Mammary epithelial cell (primary cell): ENCODE data around the gene SURF2.

ENCODE experiments used
- CTCF ChIP-seq, 2 donors: IDR thresholded peaks in 1 of 2; conservative IDR thresholded peaks in 1 of 2; 2 replicates each; pipeline ENCODE4 v1.5.1; 2011 to 2012; ENCODE audit warnings: inconsistent platforms in 2 of 2, low read length in 2 of 2, mild to moderate bottlenecking in 2 of 2, control low read depth in 1 of 2, low read depth in 1 of 2; ENCODE audit not compliant: insufficient read depth in 1 of 2; ENCODE audit errors: extremely low read depth in 1 of 2
- EZH2 ChIP-seq: IDR thresholded peaks from 2 replicates; pipeline ENCODE4 v1.6.1; 2012; ENCODE audit warnings: low read length, inconsistent platforms, borderline replicate concordance

DNA sequence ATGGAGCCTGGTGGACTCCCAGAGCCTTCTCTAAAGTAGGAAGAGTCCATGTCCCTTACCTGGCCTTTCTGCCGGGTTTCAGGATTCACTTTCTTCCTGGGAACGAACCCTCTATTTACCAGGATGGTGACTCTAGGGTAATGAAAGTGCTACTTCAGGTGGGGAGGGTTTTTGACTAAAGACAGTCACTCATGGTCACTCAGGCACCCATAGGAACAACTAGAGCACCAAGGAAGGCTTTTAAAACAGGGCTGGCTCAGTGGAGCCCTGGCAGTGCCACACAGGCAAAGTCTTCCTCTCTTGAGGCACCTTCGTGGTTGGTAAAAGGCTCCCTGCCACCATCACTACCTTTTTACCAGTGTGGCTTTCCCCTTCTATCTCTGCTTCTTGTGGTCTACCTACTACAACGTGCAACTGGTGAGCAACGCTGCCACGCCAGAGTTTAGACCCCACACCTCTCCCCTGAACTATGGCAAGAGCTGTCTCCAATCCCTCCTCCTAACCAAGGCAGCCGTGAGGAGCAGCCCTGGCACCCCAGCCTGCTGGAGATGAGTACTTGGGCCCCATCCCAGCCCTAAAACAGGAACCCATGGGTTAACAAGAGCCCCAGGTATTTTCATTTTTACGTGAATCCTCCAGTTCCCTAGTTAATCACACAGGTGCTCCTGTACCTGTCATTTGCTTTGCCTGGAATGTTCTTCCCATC lies 3.6 kb upstream of the SURF2 start:
- TF ChIP-seq CTCF (conservative IDR thresholded peaks at IDR 0.05 in 1 of 2, IDR thresholded peaks at IDR 0.05 in 1 of 2; ENCODE audit: extremely low read depth in 1 of 2, insufficient read depth in 1 of 2, low read depth in 1 of 2, low read length in 2 of 2) = no peak
- TF ChIP-seq EZH2 = no peak
